ENCODE data around the gene EHMT2. TPM values are rescaled to one million over a fixed set of nuclear protein-coding genes. Genes with fewer than 3 reads are reported as not detected.

Gene EHMT2
- total and polyA plus RNA-seq, 2 of the 8 experiments (the other 6 are each of a cell fraction or from before 2014, with no cell fraction given): 125 to 177 TPM

DNA sequence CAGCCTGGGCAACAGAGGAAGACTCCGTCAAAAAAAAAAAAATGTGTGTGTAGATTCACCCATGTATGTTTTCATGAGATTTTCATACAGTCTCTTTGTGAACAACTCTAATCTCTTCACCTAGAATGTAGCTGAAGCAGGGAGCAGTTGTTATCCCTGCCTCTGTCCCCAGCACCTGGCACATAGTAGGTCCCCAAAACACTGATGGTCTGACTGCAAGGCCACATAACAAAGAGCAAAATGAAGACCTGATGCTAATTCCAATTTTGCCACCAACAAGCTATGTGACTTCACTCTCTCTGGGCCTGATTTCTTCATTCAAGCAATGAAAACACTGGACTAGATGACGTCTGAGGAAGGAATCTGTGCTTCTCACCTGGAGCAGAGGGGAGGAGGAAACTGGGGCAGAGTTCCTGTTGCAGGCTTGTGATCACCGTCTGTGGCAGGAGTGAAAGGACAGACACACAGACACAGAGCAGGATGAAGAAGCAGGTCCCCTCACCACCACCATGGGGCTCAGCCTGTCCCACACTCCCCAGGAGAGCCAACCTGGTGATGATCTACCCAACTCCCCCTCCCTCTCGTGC lies 23.3 kb downstream of the EHMT2 start:
- H2BK120ac ChIP-seq (replicated peaks; ENCODE audit: low read depth, low read length): no peak overlapping the region
- H4K8ac ChIP-seq (ENCODE audit: extremely low read depth, insufficient read depth, low read length): no peak overlapping the region
- no peak overlapping the region for H3K4me3 ChIP-seq (ENCODE audit: extremely low read depth in 1 of 4, insufficient read depth in 2 of 4, low read depth in 3 of 4, low read length in 4 of 4)
- peaks cover 0 to 22% (median 8%) of the 10 kb centered on the region in 4 experiments; a peak in 4 of 7 replicates for H3K4me1 ChIP-seq (replicated peaks in 1 of 4; ENCODE audit: control insufficient read depth in 3 of 4, insufficient read depth in 4 of 4, low read length in 3 of 4)
- POLR2A ChIA-PET (ENCODE audit: partially characterized antibody): interaction anchor here (0.5 to 5.6 kb wide), 7 partner anchors 9 to 299 kb away, joined by 3 to 47 read pairs (median 6); partner anchors contain the start of genes EHMT2, NEU1 and TNF
- no peak overlapping the region for H3K4ac ChIP-seq (replicated peaks; ENCODE audit: insufficient read length, low read depth, low read length)
- H3K9me3 ChIP-seq (ENCODE audit: insufficient read depth in 2 of 2, low read depth in 1 of 2, low read length in 1 of 2): no peaks in the 10 kb centered on the region
- H4K5ac ChIP-seq (ENCODE audit: insufficient read length, low read depth, low read length): no peak overlapping the region
- H4K20me1 ChIP-seq (replicated peaks in 1 of 2; ENCODE audit: control insufficient read depth in 1 of 2, insufficient read depth in 2 of 2, low read length in 2 of 2): no peaks in the 10 kb centered on the region
- H3K14ac ChIP-seq (ENCODE audit: insufficient read length): no peak overlapping the region
- H2BK20ac ChIP-seq (ENCODE audit: low read length): no peak overlapping the region
- DNase-seq (ENCODE audit: low read depth in 1 of 2, low spot score in 2 of 2): no peak
- H2AFZ ChIP-seq (ENCODE audit: low read length): no peak overlapping the region
- H2BK15ac ChIP-seq (ENCODE audit: low read length): no peak overlapping the region
- no peaks in the 10 kb centered on the region for H3K79me2 ChIP-seq (ENCODE audit: control insufficient read depth in 1 of 2, insufficient read depth in 2 of 2, low read length in 2 of 2)
- H3K23me2 ChIP-seq (ENCODE audit: low read depth, low read length): no peaks in the 10 kb centered on the region; the same call in 1 of the 2 replicates
- H4K91ac ChIP-seq (replicated peaks; ENCODE audit: insufficient read length, low read length): no peak overlapping the region
- CTCF ChIA-PET (ENCODE audit: partially characterized antibody): interaction anchor here (0.6 to 8.1 kb wide), 4 partner anchors 15 to 955 kb away, joined by 3 to 59 read pairs (median 4); no protein-coding TSS in a partner anchor
- no peak for FAIRE-seq
- H3K79me1 ChIP-seq (ENCODE audit: low read depth, low read length): no peaks in the 10 kb centered on the region; the same call in 1 of the 2 replicates
- H3K4me2 ChIP-seq (ENCODE audit: insufficient read depth in 1 of 2, low read depth in 2 of 2, low read length in 2 of 2): no peak overlapping the region
- no peak overlapping the region for H3K27ac ChIP-seq (ENCODE audit: low read depth, low read length)
- no peak overlapping the region for H2AK5ac ChIP-seq (ENCODE audit: low read depth, low read length)
- H2BK12ac ChIP-seq (ENCODE audit: low read depth, low read length): no peak overlapping the region
- no peak overlapping the region for H3K56ac ChIP-seq (replicated peaks; ENCODE audit: insufficient read length, low read depth, low read length)
- H3K36me3 ChIP-seq (ENCODE audit: control insufficient read depth in 2 of 4, insufficient read depth in 4 of 4, low read length in 3 of 4): no peaks in the 10 kb centered on the region
- H3K9ac ChIP-seq (replicated peaks in 1 of 4; ENCODE audit: extremely low read depth in 1 of 4, low read depth in 3 of 4, low read length in 3 of 4): no peak overlapping the region
- no peak overlapping the region for H3K23ac ChIP-seq (ENCODE audit: insufficient read length)
- H2BK5ac ChIP-seq (ENCODE audit: low read depth, low read length): no peak overlapping the region
- 88% methylated on average over 4 of the region's 4 CpGs; no CpG with 5 or more reads in 1 of the 2 experiments for WGBS, 2 experiments (ENCODE audit: extremely low coverage in 1 of 2, insufficient coverage in 1 of 2, insufficient read length in 1 of 2, insufficient replicate concordance in 2 of 2, low coverage in 1 of 2, low lambda C conversion rate in 2 of 2, missing lambda C conversion rate in 1 of 2)
- H3K18ac ChIP-seq (ENCODE audit: extremely low read depth, low read length): no peak overlapping the region
- H3K27me3 ChIP-seq (replicated peaks in 1 of 4; ENCODE audit: control insufficient read depth in 3 of 4, extremely low read depth in 1 of 4, insufficient read depth in 3 of 4, low read length in 3 of 4): no peaks in the 10 kb centered on the region
- no peak for TF ChIP-seq SIRT6 (IDR thresholded peaks at IDR 0.05; ENCODE audit: low read length)
- TF ChIP-seq SRF (IDR thresholded peaks at IDR 0.05; ENCODE audit: low read depth, low read length): no peak
- TF ChIP-seq YY1 (IDR thresholded peaks at IDR 0.05; ENCODE audit: low read depth, low read length): no peak

Measured in H1 (cell line).